OCI-LY3 (cell line): ENCODE measurements around the gene SHC3.

ENCODE experiments used
- EZH2phosphoT487 ChIP-seq: fragments of 200-600 bp; shearing (Covaris generic); IDR thresholded peaks from 2 replicates; pipeline ENCODE4 v1.6.1; 2018; ENCODE audit warnings: antibody characterized with exemption, mixed run types, low read depth
- TF ChIP-seq, protein P1 (sequence below): fragments of 200-600, 300-600 bp; sonication (generic); IDR thresholded peaks from 2 replicates; pipeline ENCODE4 v1.5.1; 2014; ENCODE audit warnings: antibody characterized with exemption, low read length, low read depth

DNA sequence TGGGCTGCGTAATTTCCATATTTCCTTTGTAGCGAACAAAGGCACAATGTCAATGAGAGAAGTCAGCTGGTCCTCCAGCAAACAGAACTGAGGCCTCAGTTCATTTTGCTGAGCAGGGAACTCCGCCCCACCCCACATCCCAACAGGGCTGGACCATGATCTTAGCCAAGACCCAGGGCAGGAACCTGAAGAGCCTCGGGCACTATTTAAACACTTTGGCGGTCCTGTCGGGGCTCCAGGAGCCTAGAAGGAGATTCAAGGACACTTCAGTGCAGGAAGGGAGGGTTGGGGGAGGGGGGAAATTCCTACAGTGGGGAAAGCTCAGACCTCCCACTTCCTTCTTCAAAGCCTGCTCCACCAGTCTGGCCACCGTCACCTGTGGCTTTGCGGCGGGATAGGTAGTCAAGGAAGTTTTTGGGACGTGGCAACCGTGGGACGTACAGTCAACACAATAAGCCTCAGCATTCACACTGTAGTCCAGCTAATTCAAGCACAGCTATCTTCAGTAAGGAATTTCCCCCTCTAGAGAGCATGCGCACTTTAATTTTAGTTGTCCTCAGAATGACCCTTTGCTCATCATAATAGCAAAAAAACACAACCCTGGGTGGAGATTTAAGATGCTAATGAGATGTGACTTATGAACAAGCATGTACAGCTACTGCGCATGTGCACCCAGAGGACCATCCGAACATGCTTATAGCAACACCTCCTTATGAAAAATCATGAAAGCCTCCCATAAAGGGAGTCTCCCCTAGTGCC lies 156.4 kb downstream of the SHC3 start:
- TF ChIP-seq, protein P1, sequence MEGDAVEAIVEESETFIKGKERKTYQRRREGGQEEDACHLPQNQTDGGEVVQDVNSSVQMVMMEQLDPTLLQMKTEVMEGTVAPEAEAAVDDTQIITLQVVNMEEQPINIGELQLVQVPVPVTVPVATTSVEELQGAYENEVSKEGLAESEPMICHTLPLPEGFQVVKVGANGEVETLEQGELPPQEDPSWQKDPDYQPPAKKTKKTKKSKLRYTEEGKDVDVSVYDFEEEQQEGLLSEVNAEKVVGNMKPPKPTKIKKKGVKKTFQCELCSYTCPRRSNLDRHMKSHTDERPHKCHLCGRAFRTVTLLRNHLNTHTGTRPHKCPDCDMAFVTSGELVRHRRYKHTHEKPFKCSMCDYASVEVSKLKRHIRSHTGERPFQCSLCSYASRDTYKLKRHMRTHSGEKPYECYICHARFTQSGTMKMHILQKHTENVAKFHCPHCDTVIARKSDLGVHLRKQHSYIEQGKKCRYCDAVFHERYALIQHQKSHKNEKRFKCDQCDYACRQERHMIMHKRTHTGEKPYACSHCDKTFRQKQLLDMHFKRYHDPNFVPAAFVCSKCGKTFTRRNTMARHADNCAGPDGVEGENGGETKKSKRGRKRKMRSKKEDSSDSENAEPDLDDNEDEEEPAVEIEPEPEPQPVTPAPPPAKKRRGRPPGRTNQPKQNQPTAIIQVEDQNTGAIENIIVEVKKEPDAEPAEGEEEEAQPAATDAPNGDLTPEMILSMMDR, result no peak
- no peak for TF ChIP-seq EZH2phosphoT487
